SK-N-SH (cell line): Measurements from ENCODE around the gene KIFAP3. TPM values are rescaled to one million over a fixed set of nuclear protein-coding genes. Genes with fewer than 3 reads are reported as not detected.

Source experiments
- CTCF ChIA-PET: fragments of 300-600, 350-600 bp; formaldehyde crosslinking; extraction: SDS; loops from one replicate; lab custom pipeline; 2021; lab: Yijun Ruan, JAX
- POLR2A ChIA-PET: fragments of 350-600 bp; sonication (Branson Sonifier 250); formaldehyde crosslinking; extraction: SDS; loops from one replicate; lab custom pipeline; 2020; ENCODE audit warnings: antibody characterized with exemption, inconsistent platforms; lab: Yijun Ruan, JAX
- DNase-seq: peaks from one replicate; pipeline ENCODE4 v3.0.0; 2012
- H2AFZ ChIP-seq: fragments of 200-600 bp; sonication (generic); 2 replicates; pipeline ENCODE4 v1.8.1; 2016; ENCODE audit warnings: antibody characterized with exemption, mild to moderate bottlenecking, low read depth
- H3F3A ChIP-seq: fragments of 200-600 bp; sonication (generic); replicated peaks from 2 replicates; pipeline ENCODE3; 2016; ENCODE audit warnings: antibody characterized with exemption, mild to moderate bottlenecking; ENCODE audit not compliant: insufficient read depth
- H3K27ac ChIP-seq, 2 experiments: fragments of 200-500 bp in 1 of 2; fragments of 200-600 bp in 1 of 2; sonication (Bioruptor generic) in 1 of 2; sonication (generic), shearing (Covaris generic) in 1 of 2; 2 replicates each; pipeline versions ENCODE4 v1.5.1 to v1.6.1; 2014 to 2016; ENCODE audit warnings: low read depth in 2 of 2, inconsistent platforms in 1 of 2, low read length in 1 of 2, mild to moderate bottlenecking in 1 of 2, mixed read lengths in 1 of 2
- H3K27me3 ChIP-seq: fragments of 200-600 bp; sonication (generic), shearing (Covaris generic); 2 replicates; pipeline ENCODE4 v1.6.1; 2016; ENCODE audit warnings: mixed run types; ENCODE audit not compliant: insufficient read depth
- H3K36me3 ChIP-seq, 2 experiments: fragments of 200-500 bp in 1 of 2; fragments of 200-600 bp in 1 of 2; sonication (Bioruptor generic) in 1 of 2; sonication (generic) in 1 of 2; replicated peaks in 1 of 2; 2 replicates each; pipeline versions ENCODE3 to v1.5.1; 2014 to 2016; ENCODE audit warnings: low read length in 1 of 2, mild to moderate bottlenecking in 1 of 2; ENCODE audit not compliant: insufficient read depth in 2 of 2, control insufficient read depth in 1 of 2
- H3K4me1 ChIP-seq, 2 experiments: fragments of 200-500 bp in 1 of 2; fragments of 200-600 bp in 1 of 2; sonication (Bioruptor generic) in 1 of 2; sonication (generic), shearing (Covaris generic) in 1 of 2; 2 replicates each; pipeline versions ENCODE4 v1.5.1 to v1.6.1; 2014 to 2016; ENCODE audit warnings: low read depth in 1 of 2, low read length in 1 of 2, mixed run types in 1 of 2; ENCODE audit not compliant: insufficient read depth in 2 of 2, control insufficient read depth in 1 of 2
- H3K4me2 ChIP-seq: fragments of 200-600 bp; sonication (generic), shearing (Covaris generic); 2 replicates; pipeline ENCODE4 v1.6.1; 2017; ENCODE audit warnings: mixed run types
- H3K4me3 ChIP-seq, 2 experiments: fragments of 200-500 bp in 1 of 2; fragments of 200-600 bp in 1 of 2; sonication (Bioruptor generic) in 1 of 2; sonication (generic), shearing (Covaris generic) in 1 of 2; 2 replicates each; pipeline versions ENCODE4 v1.5.1 to v1.8.1; 2014 to 2016; ENCODE audit warnings: low read depth in 2 of 2, inconsistent platforms in 1 of 2, low read length in 1 of 2, mild to moderate bottlenecking in 1 of 2, mixed read lengths in 1 of 2, moderate library complexity in 1 of 2
- H3K79me2 ChIP-seq: fragments of 200-600 bp; sonication (generic); 2 replicates; pipeline ENCODE4 v1.8.1; 2017; ENCODE audit warnings: mild to moderate bottlenecking; ENCODE audit not compliant: insufficient read depth
- H3K9ac ChIP-seq: fragments of 200-600 bp; sonication (generic); 2 replicates; pipeline ENCODE4 v1.6.1; 2017; ENCODE audit warnings: mixed run types
- H3K9me2 ChIP-seq: fragments of 200-600 bp; sonication (generic); 2 replicates; pipeline ENCODE4 v1.6.1; 2017; ENCODE audit warnings: mixed run types
- H3K9me3 ChIP-seq: fragments of 200-600 bp; sonication (generic); 2 replicates; pipeline ENCODE4 v1.6.1; 2017; ENCODE audit warnings: mixed run types, mild to moderate bottlenecking, moderate library complexity
- H4K20me1 ChIP-seq: fragments of 200-600 bp; sonication (generic); 2 replicates; pipeline ENCODE4 v1.6.1; 2017; ENCODE audit warnings: mild to moderate bottlenecking, mixed run types; ENCODE audit not compliant: insufficient read depth
- CTCF ChIP-seq: fragments of 200-600 bp; sonication (generic); IDR thresholded peaks from 2 replicates; pipeline ENCODE4 v1.6.1; 2017; ENCODE audit warnings: antibody characterized with exemption, mild to moderate bottlenecking, moderate library complexity
- EP300 ChIP-seq, 2 experiments: IDR thresholded peaks; 2 replicates each; pipeline versions ENCODE4 v1.4.0 to v1.6.1; 2012; ENCODE audit warnings: borderline replicate concordance in 1 of 2, low read depth in 1 of 2, low read length in 1 of 2
- EZH2phosphoT487 ChIP-seq: fragments of 200-600 bp; sonication (generic); IDR thresholded peaks from 2 replicates; pipeline ENCODE4 v1.6.1; 2017; ENCODE audit warnings: low read depth, mixed run types, mild to moderate bottlenecking, antibody characterized with exemption, moderate library complexity, borderline replicate concordance
- FOSL2 ChIP-seq: IDR thresholded peaks from 2 replicates; pipeline ENCODE4 v1.4.0; 2012; ENCODE audit warnings: low read depth, mild to moderate bottlenecking, moderate library complexity, borderline replicate concordance
- FOXM1 ChIP-seq: IDR thresholded peaks from 2 replicates; pipeline ENCODE4 v1.4.0; 2012; ENCODE audit warnings: low read depth, mild to moderate bottlenecking
- JUND ChIP-seq: IDR thresholded peaks from 2 replicates; pipeline ENCODE4 v1.4.0; 2012
- MEF2A ChIP-seq: IDR thresholded peaks from 2 replicates; pipeline ENCODE4 v1.4.0; 2012; ENCODE audit warnings: low read depth, borderline replicate concordance
- NRF1 ChIP-seq: IDR thresholded peaks from 2 replicates; pipeline ENCODE4 v1.6.1; 2012; ENCODE audit warnings: low read depth, mild to moderate bottlenecking, low read length
- POLR2AphosphoS5 ChIP-seq: IDR thresholded peaks from 2 replicates; pipeline ENCODE4 v1.6.1; 2012; ENCODE audit warnings: low read depth, low read length
- RFX5 ChIP-seq: IDR thresholded peaks from 2 replicates; pipeline ENCODE4 v1.6.1; 2012; ENCODE audit warnings: mild to moderate bottlenecking, improper control_type of control experiment, low read length
- RXRA ChIP-seq: IDR thresholded peaks from 2 replicates; pipeline ENCODE4 v1.4.0; 2012; ENCODE audit warnings: low read depth, mild to moderate bottlenecking, borderline replicate concordance
- TEAD4 ChIP-seq: IDR thresholded peaks from 2 replicates; pipeline ENCODE4 v1.4.0; 2012; ENCODE audit warnings: mild to moderate bottlenecking, borderline replicate concordance; ENCODE audit not compliant: insufficient read depth
- WGBS: methylation state at CpG from one replicate; pipeline ENCODE4 v1.1.6; 2017; ENCODE audit warnings: low lambda C conversion rate; 5-methylcytosine and 5-hydroxymethylcytosine counted together
- polyA plus RNA-seq, 3 experiments: library from polyadenylated mRNA; depleted of rRNA; stranded (reverse); fragments of >200 nt; gene quantifications; 2 replicates each; pipeline ENCODE4 v1.2.3, GENCODE V29; 2012

Gene KIFAP3
- polyA plus RNA-seq, 1 of the 3 experiments (the other 2 are of a cell fraction), result 10.7 TPM

GRCh38 chr1:169985757-169986156 is 88.7 kb downstream of the KIFAP3 start:
- H3K36me3 ChIP-seq, result peaks cover 13% of the 10 kb centered on the region in 2 experiments
- H3K9me3 ChIP-seq, result no peaks in the 10 kb centered on the region
- DNase-seq, result no peak
- H3K27ac ChIP-seq, result no peak overlapping the region
- ChIA-PET CTCF (no interaction called here), POLR2A (no interaction called here)
- no peaks in the 10 kb centered on the region; a peak in 1 of 4 replicates for H3K4me1 ChIP-seq
- TF ChIP-seq NRF1, result no peak
- TF ChIP-seq RXRA, result no peak
- TF ChIP-seq CTCF, result no peak
- no peak for TF ChIP-seq RFX5
- TF ChIP-seq FOXM1, result no peak
- TF ChIP-seq FOSL2, result no peak
- TF ChIP-seq TEAD4, result no peak
- H3K4me2 ChIP-seq, result no peak overlapping the region
- H3K9me2 ChIP-seq, result no peaks in the 10 kb centered on the region
- peaks cover 9% of the 10 kb centered on the region for H3F3A ChIP-seq
- 92% methylated on average over 1 of the region's 1 CpG for WGBS
- H2AFZ ChIP-seq, result no peak overlapping the region
- H4K20me1 ChIP-seq, result no peaks in the 10 kb centered on the region
- no peaks in the 10 kb centered on the region for H3K27me3 ChIP-seq
- H3K9ac ChIP-seq, result no peak overlapping the region
- no peak overlapping the region for H3K4me3 ChIP-seq
- H3K79me2 ChIP-seq, result no peaks in the 10 kb centered on the region

- TF ChIP-seq POLR2AphosphoS5 (no peak), RFX5 (no peak), MEF2A (no peak), FOSL2 (no peak), EZH2phosphoT487 (no peak), JUND (no peak), EP300 (IDR thresholded peaks at IDR 0.05; ENCODE audit: borderline replicate concordance in 1 of 2, low read depth in 1 of 2, low read length in 1 of 2) (no peak)
- TF ChIP-seq, all 33 proteins: peak for 0
- no peaks in the 10 kb centered on the region for H3F3A ChIP-seq
- H4K20me1 ChIP-seq, result no peaks in the 10 kb centered on the region
- no peak overlapping the region for H3K4me2 ChIP-seq
- H3K4me1 ChIP-seq, result no peaks in the 10 kb centered on the region
- H3K27me3 ChIP-seq, result no peaks in the 10 kb centered on the region
- H3K9me2 ChIP-seq, result no peaks in the 10 kb centered on the region
- no peaks in the 10 kb centered on the region for H3K9me3 ChIP-seq
- no peak overlapping the region for H2AFZ ChIP-seq
- no peak overlapping the region for H3K9ac ChIP-seq
- no peaks in the 10 kb centered on the region for H3K79me2 ChIP-seq
- ChIA-PET CTCF (no interaction called here), POLR2A (no interaction called here)
- no peak for DNase-seq
- H3K27ac ChIP-seq, result no peak overlapping the region
- peaks cover 7 to 12% of the 10 kb centered on the region in 2 experiments for H3K36me3 ChIP-seq
- no peak overlapping the region for H3K4me3 ChIP-seq
Measured at GRCh38 chr1:169974067-169974466, 100.4 kb downstream of the KIFAP3 start.
